ENCODE data around the gene TRIM36. TPM values are rescaled to one million over a fixed set of nuclear protein-coding genes. Genes with fewer than 3 reads are reported as not detected.

The TRIM36 gene
- polyA plus RNA-seq, 1 of the 3 experiments (the other 2 are of a cell fraction), result 0.16 TPM

DNA sequence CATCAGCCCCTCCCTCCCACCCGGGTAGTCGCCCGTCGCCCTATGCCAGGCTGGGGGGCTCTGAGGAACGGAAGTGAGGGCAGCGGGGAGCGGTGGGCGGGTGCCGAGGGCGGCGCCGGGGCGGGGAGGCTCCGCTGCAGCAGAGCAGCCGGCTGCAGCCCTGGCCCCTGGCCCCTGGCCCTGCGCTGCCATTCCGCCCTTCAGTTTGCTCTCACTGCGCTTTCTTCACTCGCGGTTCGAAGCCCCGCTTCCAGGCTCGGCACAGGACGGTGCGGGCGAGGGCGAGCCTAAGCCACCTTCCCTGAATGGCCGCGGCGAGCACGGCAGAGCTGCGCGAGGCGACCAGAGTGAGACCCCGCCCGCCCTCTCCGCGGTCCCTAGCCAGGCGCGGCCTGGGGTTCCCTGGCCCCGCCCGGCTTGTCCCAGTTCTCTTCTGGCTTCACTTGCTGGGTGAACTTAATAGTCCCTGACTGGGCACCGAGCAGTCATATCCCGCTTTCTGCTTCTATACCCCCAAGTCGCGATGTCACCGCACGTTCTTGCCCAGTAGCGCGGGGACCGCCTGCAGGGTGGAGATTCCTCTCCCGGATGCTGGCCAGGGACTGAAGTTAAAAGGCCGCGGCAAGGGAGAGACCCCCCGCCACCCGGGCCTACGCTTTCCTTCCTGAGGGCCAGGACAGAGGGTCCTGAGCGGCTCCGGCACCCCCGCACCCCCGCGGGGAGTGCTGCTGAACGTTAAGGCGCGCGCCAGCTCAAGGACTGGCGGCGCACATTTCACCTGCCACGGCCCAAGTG, 623 bp upstream of the TRIM36 start (continued):
- TF ChIP-seq RFX5 (IDR thresholded peaks at IDR 0.05; ENCODE audit: low read length) (no peak), ELF1 (IDR thresholded peaks at IDR 0.05) (no peak), JUND (IDR thresholded peaks at IDR 0.05) (no peak), TEAD4 (IDR thresholded peaks at IDR 0.05; ENCODE audit: borderline replicate concordance, insufficient read depth) (no peak), RAD21 (IDR thresholded peaks at IDR 0.05; ENCODE audit: low read length) (no peak)
- TF ChIP-seq, protein P1, sequence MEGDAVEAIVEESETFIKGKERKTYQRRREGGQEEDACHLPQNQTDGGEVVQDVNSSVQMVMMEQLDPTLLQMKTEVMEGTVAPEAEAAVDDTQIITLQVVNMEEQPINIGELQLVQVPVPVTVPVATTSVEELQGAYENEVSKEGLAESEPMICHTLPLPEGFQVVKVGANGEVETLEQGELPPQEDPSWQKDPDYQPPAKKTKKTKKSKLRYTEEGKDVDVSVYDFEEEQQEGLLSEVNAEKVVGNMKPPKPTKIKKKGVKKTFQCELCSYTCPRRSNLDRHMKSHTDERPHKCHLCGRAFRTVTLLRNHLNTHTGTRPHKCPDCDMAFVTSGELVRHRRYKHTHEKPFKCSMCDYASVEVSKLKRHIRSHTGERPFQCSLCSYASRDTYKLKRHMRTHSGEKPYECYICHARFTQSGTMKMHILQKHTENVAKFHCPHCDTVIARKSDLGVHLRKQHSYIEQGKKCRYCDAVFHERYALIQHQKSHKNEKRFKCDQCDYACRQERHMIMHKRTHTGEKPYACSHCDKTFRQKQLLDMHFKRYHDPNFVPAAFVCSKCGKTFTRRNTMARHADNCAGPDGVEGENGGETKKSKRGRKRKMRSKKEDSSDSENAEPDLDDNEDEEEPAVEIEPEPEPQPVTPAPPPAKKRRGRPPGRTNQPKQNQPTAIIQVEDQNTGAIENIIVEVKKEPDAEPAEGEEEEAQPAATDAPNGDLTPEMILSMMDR (IDR thresholded peaks at IDR 0.05), result no peak
- TF ChIP-seq, protein P2, sequence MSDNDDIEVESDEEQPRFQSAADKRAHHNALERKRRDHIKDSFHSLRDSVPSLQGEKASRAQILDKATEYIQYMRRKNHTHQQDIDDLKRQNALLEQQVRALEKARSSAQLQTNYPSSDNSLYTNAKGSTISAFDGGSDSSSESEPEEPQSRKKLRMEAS (IDR thresholded peaks at IDR 0.05; ENCODE audit: low read depth), result no peak
- TF ChIP-seq, protein P3, sequence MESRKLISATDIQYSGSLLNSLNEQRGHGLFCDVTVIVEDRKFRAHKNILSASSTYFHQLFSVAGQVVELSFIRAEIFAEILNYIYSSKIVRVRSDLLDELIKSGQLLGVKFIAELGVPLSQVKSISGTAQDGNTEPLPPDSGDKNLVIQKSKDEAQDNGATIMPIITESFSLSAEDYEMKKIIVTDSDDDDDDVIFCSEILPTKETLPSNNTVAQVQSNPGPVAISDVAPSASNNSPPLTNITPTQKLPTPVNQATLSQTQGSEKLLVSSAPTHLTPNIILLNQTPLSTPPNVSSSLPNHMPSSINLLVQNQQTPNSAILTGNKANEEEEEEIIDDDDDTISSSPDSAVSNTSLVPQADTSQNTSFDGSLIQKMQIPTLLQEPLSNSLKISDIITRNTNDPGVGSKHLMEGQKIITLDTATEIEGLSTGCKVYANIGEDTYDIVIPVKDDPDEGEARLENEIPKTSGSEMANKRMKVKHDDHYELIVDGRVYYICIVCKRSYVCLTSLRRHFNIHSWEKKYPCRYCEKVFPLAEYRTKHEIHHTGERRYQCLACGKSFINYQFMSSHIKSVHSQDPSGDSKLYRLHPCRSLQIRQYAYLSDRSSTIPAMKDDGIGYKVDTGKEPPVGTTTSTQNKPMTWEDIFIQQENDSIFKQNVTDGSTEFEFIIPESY (IDR thresholded peaks at IDR 0.05; ENCODE audit: borderline replicate concordance, low read depth), result no peak
- TF ChIP-seq, protein P4, sequence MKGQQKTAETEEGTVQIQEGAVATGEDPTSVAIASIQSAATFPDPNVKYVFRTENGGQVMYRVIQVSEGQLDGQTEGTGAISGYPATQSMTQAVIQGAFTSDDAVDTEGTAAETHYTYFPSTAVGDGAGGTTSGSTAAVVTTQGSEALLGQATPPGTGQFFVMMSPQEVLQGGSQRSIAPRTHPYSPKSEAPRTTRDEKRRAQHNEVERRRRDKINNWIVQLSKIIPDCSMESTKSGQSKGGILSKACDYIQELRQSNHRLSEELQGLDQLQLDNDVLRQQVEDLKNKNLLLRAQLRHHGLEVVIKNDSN (IDR thresholded peaks at IDR 0.05; ENCODE audit: borderline replicate concordance, low read depth), result no peak

DNA sequence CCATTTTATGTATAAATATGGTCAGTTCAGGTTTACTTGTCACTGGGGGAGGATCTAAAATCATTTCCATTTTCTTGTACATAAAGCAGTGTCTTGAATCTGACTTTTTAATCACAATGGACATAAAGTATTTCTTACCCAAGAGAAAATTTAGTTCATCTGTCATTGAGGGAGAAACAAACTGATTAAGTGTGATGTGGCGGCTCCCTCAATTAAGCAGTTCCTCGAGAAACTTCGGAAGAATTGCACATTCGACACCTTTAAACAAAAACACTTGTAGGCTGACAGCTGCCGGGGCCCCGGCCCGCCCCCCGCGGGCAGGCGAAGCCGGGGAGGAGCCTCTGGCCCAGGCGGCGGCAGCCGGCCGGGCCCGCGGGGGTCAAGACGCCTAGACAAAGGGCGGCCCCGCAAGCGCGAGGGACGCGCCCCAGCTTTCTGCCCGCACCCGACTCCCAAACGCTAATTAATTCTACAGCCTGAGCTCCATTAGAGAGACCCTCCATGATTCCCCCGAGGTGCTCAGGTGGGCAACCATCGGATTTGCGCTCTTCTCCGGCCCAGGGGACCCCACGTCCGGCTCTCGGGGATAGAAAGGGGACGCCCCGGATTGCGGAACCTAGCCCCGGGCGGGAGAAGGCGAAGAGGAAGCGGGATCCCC, 750 bp downstream of the TRIM36 start:
- WGBS (ENCODE audit: low lambda C conversion rate), result 10% methylated on average over 9 of the region's 41 CpGs
- DNase-seq, result peak; percentile 68
- POLR2A ChIA-PET, result interaction anchor here (0.9 to 2.4 kb wide), 5 partner anchors 12 to 93 kb away, joined by 3 to 7 read pairs (median 4); no protein-coding TSS in a partner anchor
- Histone ChIP-seq H3K4me1 (ENCODE audit: control insufficient read depth in 1 of 2, insufficient read depth in 2 of 2, low read depth in 1 of 2, low read length in 1 of 2) (peaks cover 0 to 4% of the 10 kb centered on the region in 2 experiments; a peak in 2 of 4 replicates), H3K9me3 (no peaks in the 10 kb centered on the region), H3K9me2 (no peaks in the 10 kb centered on the region), H3K4me2 (peak overlapping the region; percentile 99), H3F3A (replicated peaks; ENCODE audit: insufficient read depth) (no peaks in the 10 kb centered on the region), H3K9ac (peak overlapping the region; percentile 48; the same call in 1 of the 2 replicates), H3K36me3 (replicated peaks in 1 of 2; ENCODE audit: control insufficient read depth in 1 of 2, insufficient read depth in 2 of 2, low read length in 1 of 2) (no peaks in the 10 kb centered on the region), H2AFZ (ENCODE audit: low read depth) (peak overlapping the region; percentile 98), H3K27me3 (ENCODE audit: insufficient read depth) (peaks cover 46% of the 10 kb centered on the region; the same call in 1 of the 2 replicates), H4K20me1 (ENCODE audit: insufficient read depth) (no peaks in the 10 kb centered on the region), H3K4me3 (ENCODE audit: low read depth in 2 of 2, low read length in 1 of 2) (peak overlapping the region; percentile 79 to 88), H3K27ac (ENCODE audit: low read depth in 2 of 2, low read length in 1 of 2) (peak overlapping the region in 1 of 2 experiments; percentile 77; a peak in 1 of 4 replicates), H3K79me2 (ENCODE audit: insufficient read depth) (no peaks in the 10 kb centered on the region)
- CTCF ChIA-PET, result interaction anchor here (1.2 to 2.0 kb wide), 3 partner anchors 10 to 71 kb away, joined by 3 to 6 read pairs (median 5); no protein-coding TSS in a partner anchor
- TF ChIP-seq JUND (IDR thresholded peaks at IDR 0.05) (no peak), MXI1 (IDR thresholded peaks at IDR 0.05; ENCODE audit: low read depth, low read length) (peak; percentile 13; the same call in 1 of the 2 replicates)
